ENCODE measurements around the gene BMPR1B. TPM values are rescaled to one million over a fixed set of nuclear protein-coding genes. Genes with fewer than 3 reads are reported as not detected.

Gene BMPR1B
- total RNA-seq, 2 donors from 2014 or later, result 28.6 to 59.8 TPM

GRCh38 chr4:95180531-95181242, 422.9 kb downstream of the BMPR1B start:
- TF ChIP-seq CTCF (IDR thresholded peaks at IDR 0.05) (no peak), POLR2A (IDR thresholded peaks at IDR 0.05) (no peak), POLR2AphosphoS5 (IDR thresholded peaks at IDR 0.05) (no peak)
- no peak for DNase-seq (ENCODE audit: low spot score)
- Histone ChIP-seq H3K9me3 (no peaks in the 10 kb centered on the region), H3K36me3 (no peaks in the 10 kb centered on the region), H3K27ac (no peak overlapping the region), H3K4me3 (no peak overlapping the region), H3K27me3 (replicated peaks; ENCODE audit: insufficient read depth) (no peaks in the 10 kb centered on the region), H3K4me1 (replicated peaks) (no peaks in the 10 kb centered on the region)
- intact Hi-C loops (cut with DNase I), result no loop called here
- 93% methylated on average over 10 of the region's 10 CpGs for WGBS

GRCh38 chr4:95181243-95181995, 423.7 kb downstream of the BMPR1B start:
- DNase-seq (ENCODE audit: low spot score), result no peak
- intact Hi-C loops (cut with DNase I), result no loop called here
- WGBS, result 70% methylated on average over 18 of the region's 18 CpGs
- TF ChIP-seq POLR2AphosphoS5 (IDR thresholded peaks at IDR 0.05) (no peak), POLR2A (IDR thresholded peaks at IDR 0.05) (no peak), CTCF (IDR thresholded peaks at IDR 0.05) (no peak)
- Histone ChIP-seq H3K36me3 (no peaks in the 10 kb centered on the region), H3K9me3 (no peaks in the 10 kb centered on the region), H3K27ac (no peak overlapping the region), H3K27me3 (replicated peaks; ENCODE audit: insufficient read depth) (no peaks in the 10 kb centered on the region), H3K4me3 (no peak overlapping the region), H3K4me1 (replicated peaks) (no peaks in the 10 kb centered on the region)

GRCh38 chr4:95181996-95182306, 424.2 kb downstream of the BMPR1B start:
- WGBS, result 45% methylated on average over 2 of the region's 2 CpGs
- intact Hi-C loops (cut with DNase I), result no loop called here
- no peak overlapping the region for H3K4me3 ChIP-seq
- H3K27ac ChIP-seq, result no peak overlapping the region
- TF ChIP-seq POLR2A (IDR thresholded peaks at IDR 0.05), result no peak
- no peak for TF ChIP-seq POLR2AphosphoS5 (IDR thresholded peaks at IDR 0.05)
- no peak for TF ChIP-seq CTCF (IDR thresholded peaks at IDR 0.05)
- no peaks in the 10 kb centered on the region for H3K36me3 ChIP-seq
- no peaks in the 10 kb centered on the region for H3K27me3 ChIP-seq (replicated peaks; ENCODE audit: insufficient read depth)
- no peaks in the 10 kb centered on the region for H3K9me3 ChIP-seq
- no peaks in the 10 kb centered on the region for H3K4me1 ChIP-seq (replicated peaks)
- DNase-seq (ENCODE audit: low spot score), result no peak

GRCh38 chr4:95183656-95184408, 426.1 kb downstream of the BMPR1B start:
- H3K4me1 ChIP-seq (replicated peaks), result no peaks in the 10 kb centered on the region
- H3K27ac ChIP-seq, result no peak overlapping the region
- TF ChIP-seq POLR2AphosphoS5 (IDR thresholded peaks at IDR 0.05), result no peak
- TF ChIP-seq POLR2A (IDR thresholded peaks at IDR 0.05), result no peak
- no peak for TF ChIP-seq CTCF (IDR thresholded peaks at IDR 0.05)
- no peaks in the 10 kb centered on the region for H3K9me3 ChIP-seq
- H3K27me3 ChIP-seq (replicated peaks; ENCODE audit: insufficient read depth), result no peaks in the 10 kb centered on the region
- no peak overlapping the region for H3K4me3 ChIP-seq
- DNase-seq (ENCODE audit: low spot score), result no peak
- intact Hi-C loops (cut with DNase I), result no loop called here
- H3K36me3 ChIP-seq, result no peaks in the 10 kb centered on the region
- WGBS, result 82% methylated on average over 5 of the region's 5 CpGs

All from prostate gland (tissue), 2 donors.